KOPT-K1 (cell line): Measurements from ENCODE around the gene INS.

ENCODE experiments used
- H3K27ac ChIP-seq: fragments of 200-600 bp; sonication (generic); 2 replicates; pipeline ENCODE4 v1.5.1; 2016; ENCODE audit warnings: antibody characterized with exemption, mild to moderate bottlenecking, low read depth, low read length; ENCODE audit not compliant: poor library complexity, severe bottlenecking
- H3K36me3 ChIP-seq: fragments of 200-600 bp; sonication (generic); 2 replicates; pipeline ENCODE4 v1.5.1; 2017; ENCODE audit warnings: antibody characterized with exemption, mild to moderate bottlenecking, low read length, moderate library complexity; ENCODE audit not compliant: insufficient read depth
- H3K9me3 ChIP-seq: fragments of 200-600 bp; sonication (generic); 2 replicates; pipeline ENCODE4 v1.5.1; 2017; ENCODE audit warnings: antibody characterized with exemption, low read length, mild to moderate bottlenecking; ENCODE audit not compliant: insufficient read depth, poor library complexity, severe bottlenecking

Gene INS

GRCh38 chr11:2139621-2140337 is 21.2 kb downstream of the INS start:
- no peak overlapping the region for H3K27ac ChIP-seq
- no peaks in the 10 kb centered on the region for H3K36me3 ChIP-seq
- no peaks in the 10 kb centered on the region for H3K9me3 ChIP-seq

DNA sequence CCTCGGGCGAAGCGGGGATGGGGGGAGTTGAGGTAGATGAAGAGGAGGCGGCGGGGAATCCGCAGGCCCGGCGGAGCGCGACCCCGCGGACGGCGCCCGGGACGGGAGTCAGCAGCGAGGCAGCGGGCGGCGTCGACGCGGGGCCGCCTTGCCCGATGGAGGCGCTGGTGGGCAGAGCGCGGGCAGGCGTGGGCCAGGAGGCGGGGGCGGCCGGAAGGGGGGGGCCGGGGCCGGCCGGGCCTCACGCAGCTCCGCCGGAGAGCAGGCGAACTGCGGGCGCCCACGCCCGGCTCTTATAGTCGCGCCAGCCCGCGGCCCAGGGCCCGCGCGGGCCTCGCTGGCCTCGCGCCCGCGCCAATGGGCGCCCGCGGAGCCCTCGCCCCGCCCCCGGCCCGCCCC is 21.9 kb downstream of the INS start, which contains the start of gene IGF2:
Gene IGF2 (minus strand): TSS at position 267 of the 399 bp plus-strand sequence. CDS start 3,866 bp downstream, outside the sequence.
- H3K36me3 ChIP-seq, result no peaks in the 10 kb centered on the region
- H3K27ac ChIP-seq, result no peak within 1 kb of the TSS
- no peaks in the 10 kb centered on the region for H3K9me3 ChIP-seq

- no peak overlapping the region for H3K27ac ChIP-seq
- no peaks in the 10 kb centered on the region for H3K9me3 ChIP-seq
- no peaks in the 10 kb centered on the region for H3K36me3 ChIP-seq
Observed at GRCh38 chr11:2138431-2139122, 22.4 kb downstream of the INS start.

- Histone ChIP-seq H3K27ac (no peak overlapping the region), H3K36me3 (no peaks in the 10 kb centered on the region), H3K9me3 (no peaks in the 10 kb centered on the region)
Observed at GRCh38 chr11:2138068-2138430, 23.0 kb downstream of the INS start.

DNA sequence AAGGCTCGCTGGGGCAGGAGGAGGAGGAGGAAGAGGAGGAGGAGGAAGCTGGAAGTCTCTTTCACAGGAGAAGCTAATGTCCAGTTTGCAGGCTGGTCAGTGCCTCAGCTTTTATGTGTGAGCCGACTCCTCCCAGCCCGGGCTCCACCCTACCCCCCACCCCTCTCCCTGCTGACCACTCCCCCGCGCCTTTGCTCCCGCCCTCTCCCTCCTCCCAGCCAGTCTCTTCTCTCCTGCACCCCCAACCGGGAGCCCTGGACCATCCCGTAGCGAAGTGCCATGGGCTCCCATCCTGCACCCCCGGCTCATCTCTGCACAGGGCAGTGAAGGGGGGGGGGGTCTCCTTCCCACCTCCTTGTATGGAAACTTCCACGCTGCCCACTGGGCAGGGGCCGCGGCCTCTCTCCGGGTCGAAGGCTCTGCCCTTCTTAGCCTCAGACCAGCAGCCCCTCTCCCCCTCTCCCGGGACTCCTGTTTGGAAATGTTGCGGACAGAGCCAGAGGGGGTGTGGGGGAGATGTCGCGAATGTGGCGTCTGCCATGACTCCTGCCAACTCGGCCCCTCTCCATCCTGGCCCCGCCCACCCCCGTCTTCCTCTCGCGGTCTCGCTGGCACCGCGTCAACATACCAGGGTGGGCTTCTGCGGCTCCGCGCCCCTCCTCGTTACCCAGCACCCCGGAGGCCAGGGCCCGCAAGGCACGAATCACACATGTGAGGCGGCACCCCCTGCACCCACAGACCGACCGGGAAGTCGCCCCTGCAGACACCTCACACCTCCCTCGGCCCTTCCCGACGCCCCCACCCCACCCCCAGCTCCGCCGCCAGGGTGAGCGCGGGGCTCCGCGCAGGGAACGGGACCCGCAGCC is 23.6 kb downstream of the INS start:
- no peaks in the 10 kb centered on the region for H3K9me3 ChIP-seq
- no peak overlapping the region for H3K27ac ChIP-seq
- H3K36me3 ChIP-seq, result no peaks in the 10 kb centered on the region

- no peaks in the 10 kb centered on the region for H3K36me3 ChIP-seq
- H3K9me3 ChIP-seq, result no peaks in the 10 kb centered on the region
- H3K27ac ChIP-seq, result no peak overlapping the region
Observed at GRCh38 chr11:2136952-2137201, 24.1 kb downstream of the INS start.

DNA sequence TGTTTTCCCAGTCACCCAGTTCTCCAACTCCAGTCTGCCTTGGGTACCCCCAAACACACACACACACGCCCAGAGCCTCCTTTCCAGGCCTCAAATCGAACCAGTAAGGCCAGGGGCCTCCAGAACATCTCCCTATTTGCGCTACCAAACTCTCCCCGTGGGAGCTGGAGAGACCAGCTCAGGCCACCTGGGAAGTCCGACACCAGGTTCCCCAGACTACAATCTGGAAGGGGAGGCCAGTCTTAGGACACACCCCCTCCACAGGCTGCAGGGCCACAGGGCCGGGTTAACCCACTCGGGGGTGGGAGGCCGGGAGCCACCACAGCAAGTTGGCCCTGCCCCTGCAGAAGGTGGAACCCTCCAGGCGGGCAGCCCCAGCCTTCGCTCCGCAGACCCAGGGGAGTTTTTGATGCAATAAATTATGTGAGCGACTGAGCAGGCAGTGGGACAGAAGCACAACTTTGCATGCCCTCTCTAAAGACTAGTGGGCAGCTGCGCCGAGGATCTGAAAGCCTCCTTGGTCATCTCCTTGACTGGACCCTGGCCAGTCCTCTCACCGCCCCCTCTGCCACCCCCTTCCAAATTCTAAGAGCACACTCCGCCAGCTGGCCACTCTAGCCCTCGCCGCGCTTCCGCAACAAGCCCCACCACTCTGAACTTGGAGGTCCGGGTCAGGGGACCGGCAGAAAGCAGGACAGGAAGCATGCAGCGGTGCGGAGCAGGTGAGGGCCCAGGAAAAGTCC is 24.6 kb downstream of the INS start:
- Histone ChIP-seq H3K36me3 (no peaks in the 10 kb centered on the region), H3K9me3 (no peaks in the 10 kb centered on the region), H3K27ac (no peak overlapping the region)

DNA sequence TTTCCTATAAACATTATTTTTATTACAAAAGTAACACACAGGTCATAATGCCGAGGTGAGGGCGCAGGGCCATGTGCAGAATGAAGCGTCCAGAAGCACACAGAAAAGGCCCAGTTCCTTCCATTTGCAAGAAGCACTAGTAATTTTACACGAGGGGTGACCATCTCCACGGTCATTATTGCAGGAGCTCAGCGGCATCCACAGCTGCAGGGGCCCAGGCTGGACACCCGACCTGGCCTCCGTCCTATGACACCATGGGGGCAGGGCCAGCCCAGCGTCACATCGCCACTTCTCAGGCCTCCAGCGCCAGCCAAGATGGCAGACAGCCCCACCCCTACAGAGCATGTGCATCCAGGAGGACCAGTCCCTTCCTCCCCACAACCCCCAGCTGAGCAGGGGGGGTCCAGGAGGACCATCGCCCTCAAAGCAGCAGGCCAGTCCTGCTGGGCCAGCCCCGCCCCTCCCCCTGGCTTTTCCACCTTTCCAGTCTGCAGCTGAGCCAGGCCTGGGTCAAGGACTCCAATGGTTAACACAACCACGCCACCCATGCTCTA is 25.3 kb downstream of the INS start:
- no peak overlapping the region for H3K27ac ChIP-seq
- no peaks in the 10 kb centered on the region for H3K9me3 ChIP-seq
- H3K36me3 ChIP-seq, result no peaks in the 10 kb centered on the region

GRCh38 chr11:2135018-2135569 is 25.9 kb downstream of the INS start:
- Histone ChIP-seq H3K27ac (no peak overlapping the region), H3K36me3 (no peaks in the 10 kb centered on the region), H3K9me3 (no peaks in the 10 kb centered on the region)

- no peaks in the 10 kb centered on the region for H3K9me3 ChIP-seq
- no peak overlapping the region for H3K27ac ChIP-seq
- no peaks in the 10 kb centered on the region for H3K36me3 ChIP-seq
Observed at GRCh38 chr11:2134022-2135010, 26.7 kb downstream of the INS start.

DNA sequence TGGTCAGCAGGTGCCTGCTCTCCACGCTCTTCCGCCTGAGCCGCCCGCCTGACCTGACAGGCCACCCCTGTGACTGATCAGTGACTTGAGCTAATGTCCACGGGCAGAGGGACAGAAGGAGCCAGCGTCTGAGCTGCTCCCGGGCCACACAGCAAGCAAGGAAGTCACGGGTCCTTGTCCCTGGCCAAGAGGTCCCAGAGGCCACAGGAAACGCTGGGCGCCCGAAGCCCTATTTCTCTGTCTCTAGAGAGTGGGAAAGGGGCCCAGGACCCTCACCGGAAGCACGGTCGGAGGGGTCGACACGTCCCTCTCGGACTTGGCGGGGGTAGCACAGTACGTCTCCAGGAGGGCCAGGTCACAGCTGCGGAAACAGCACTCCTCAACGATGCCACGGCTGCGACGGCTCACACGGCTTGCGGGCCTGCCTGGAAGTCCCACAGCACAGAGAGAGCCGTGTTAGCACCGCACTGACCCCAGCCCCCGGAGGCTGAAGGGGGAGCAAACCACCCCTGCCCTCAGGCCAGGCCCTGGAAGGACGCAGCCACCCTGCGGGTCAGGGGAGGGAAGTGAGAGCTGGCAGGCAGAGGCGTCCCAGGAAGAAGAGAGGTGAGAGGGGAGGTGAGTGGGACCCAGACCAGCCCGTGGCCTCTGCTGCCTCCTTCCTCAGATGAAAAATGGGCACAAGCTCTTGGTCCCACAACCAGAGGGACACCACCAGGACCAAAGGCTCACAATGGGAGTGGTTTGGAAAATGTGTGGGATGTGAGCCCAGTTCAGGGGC is 27.6 kb downstream of the INS start:
- H3K27ac ChIP-seq, result no peak overlapping the region
- H3K36me3 ChIP-seq, result no peaks in the 10 kb centered on the region
- no peaks in the 10 kb centered on the region for H3K9me3 ChIP-seq

DNA sequence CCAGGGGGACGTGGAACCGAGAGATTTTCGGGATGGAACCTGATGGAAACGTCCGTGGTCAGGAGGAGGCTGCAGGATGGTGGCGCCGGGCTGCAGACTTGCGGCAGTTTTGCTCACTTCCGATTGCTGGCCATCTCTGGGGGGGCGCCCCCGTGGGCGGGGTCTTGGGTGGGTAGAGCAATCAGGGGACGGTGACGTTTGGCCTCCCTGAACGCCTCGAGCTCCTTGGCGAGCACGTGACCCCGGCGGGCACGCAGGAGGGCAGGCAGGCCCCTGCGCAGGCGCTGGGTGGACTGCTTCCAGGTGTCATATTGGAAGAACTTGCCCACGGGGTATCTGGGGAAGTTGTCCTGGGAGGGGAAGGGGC is 28.2 kb downstream of the INS start:
- Histone ChIP-seq H3K9me3 (no peaks in the 10 kb centered on the region), H3K27ac (no peak overlapping the region), H3K36me3 (no peaks in the 10 kb centered on the region)

DNA sequence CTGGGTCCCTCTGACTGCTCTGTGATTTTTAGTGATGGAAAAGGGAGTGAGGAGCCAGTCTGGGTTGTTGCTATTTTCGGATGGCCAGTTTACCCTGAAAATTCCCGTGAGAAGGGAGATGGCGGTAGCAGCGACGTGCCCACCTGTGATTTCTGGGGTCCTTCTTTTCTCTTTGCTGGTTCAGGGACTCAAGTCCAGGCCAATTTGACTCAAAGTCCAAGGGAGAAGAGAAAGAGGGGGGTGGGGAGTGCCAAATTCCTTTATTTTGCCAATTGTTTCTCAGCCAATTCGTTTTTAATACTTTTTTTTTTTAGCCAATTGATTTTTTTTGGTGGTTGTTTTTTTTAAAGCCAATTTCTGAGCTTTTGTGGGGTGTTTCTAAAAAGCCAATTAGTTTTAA is 28.8 kb downstream of the INS start:
- no peaks in the 10 kb centered on the region for H3K9me3 ChIP-seq
- no peak overlapping the region for H3K27ac ChIP-seq
- H3K36me3 ChIP-seq, result no peaks in the 10 kb centered on the region
